ENCODE data around the gene GP1BA.
A peak's percentile ranks its signal among the peaks of the same experiment; 100 is the strongest.
"Not testable (repeated sequence)": the region's sequence is repeated elsewhere in the genome, so short reads cannot be mapped to it uniquely, and the experiment has no call there.

The GP1BA gene

DNA sequence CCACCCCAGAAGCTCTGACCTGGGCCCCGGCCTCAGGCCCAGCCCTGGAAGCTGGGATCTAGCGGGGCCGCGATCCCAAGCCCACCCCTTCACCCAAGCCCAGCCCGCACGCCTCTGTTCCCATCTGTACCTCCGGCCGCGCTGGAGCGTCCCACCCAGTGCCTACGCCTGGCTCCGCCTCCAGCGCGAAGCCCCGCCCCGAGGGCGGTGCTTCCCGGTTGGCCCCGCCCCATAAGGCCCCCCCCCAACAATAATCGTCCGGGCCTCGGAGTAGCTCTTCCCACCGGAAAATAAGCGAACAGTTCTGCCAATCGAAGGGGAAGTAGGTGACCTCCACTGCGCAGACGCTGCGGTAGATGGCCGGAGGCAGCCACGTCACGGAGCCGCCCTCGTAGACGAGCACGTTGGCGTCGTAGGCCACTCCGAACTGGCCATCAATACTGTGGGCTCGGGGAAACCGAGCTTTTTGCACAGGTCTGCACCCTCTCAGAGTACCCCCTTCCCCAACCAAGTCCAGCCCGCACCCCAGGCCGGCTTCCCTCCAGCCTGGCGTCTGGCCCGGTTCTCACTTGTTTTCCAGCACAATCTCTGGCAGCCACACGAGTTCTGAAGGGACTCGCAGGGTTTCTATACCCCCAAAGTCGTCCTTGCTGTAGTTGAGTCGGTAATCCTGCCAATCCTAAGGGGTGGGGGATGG lies 30.3 kb upstream of the GP1BA start:
- DNase-seq: no peak

- DNase-seq: no peak
Measured at GRCh38 chr17:4902540-4902939, 29.5 kb upstream of the GP1BA start.

DNA sequence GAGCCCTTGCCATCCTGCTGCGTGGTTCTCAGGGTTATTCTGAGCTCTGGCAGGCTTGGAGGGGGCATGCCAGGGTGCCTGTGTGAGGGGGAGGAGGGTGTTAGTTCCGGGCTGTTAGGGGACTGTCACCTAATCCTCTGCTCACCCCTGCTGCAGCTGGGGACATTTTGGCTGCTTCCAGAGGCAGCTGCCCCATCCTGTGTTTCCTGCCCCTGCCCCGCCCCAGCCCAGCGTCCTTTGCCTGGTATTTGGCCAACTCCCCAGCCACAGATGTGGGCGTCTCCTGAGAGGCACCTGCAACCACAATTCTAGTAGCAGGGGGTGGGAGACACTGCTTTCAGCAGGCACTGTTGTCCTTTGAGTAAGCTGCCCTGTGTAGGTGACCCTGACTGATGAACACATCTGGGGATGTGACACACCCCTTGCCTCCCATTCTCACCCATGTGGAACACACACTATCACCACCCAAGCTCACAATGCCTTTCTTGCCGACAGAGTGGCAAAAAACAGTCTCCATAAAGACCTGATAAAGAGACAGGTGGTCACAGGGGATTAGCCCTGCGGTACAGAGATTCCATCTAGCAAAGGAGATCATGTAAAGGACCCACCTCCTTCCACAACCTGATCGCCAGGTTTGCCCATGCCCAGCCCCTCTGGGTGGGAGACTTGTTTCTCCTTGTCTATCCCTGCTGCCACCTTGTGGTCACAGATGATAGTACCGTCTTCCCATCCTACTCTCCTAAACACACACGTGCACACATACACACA lies 28.8 kb upstream of the GP1BA start, which contains the start of gene CHRNE:
Gene CHRNE (minus strand): TSS at position 48 of the 768 bp plus-strand sequence. CDS start 35 bp downstream, at position 13.
- DNase-seq: peak; percentile 60

DNA sequence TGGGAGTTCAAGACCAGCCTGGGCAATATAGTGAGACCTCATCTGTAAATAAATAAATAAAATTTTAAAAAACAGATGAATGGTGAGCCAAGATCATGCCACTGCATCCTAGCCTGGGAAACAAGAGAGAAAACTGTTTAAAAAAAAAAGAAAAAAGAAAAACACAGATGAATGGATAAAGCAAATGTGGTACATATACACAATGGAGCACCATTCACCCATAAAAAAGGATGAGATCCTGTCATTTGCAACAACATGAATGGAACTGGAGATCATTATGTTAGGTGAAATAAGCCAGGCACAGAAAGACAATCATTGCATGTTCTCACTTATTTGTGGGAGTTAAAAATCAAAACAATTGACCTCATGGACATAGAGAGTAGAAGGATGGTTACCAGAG lies 25.4 kb upstream of the GP1BA start:
- DNase-seq: not testable (repeated sequence)

DNA sequence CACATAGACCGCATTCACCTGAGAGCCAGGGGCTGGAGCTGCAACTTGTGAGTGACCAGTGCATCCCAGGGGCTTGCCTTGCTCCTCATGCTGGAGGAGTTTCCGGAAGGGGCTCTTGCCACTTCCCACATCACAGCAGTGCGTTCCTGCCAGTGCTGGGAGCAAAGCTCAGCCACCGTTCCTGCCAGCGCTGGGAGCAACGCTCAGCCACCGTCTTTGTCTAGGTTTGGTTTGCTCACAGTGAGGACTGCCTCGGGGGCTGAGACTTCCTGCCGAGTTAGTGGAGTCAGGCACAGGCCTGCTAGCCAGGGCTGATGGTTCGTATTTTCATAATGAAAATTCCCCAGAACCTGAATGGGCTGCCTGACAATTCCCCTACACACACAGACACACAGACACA lies 23.8 kb upstream of the GP1BA start:
- DNase-seq: no peak

DNA sequence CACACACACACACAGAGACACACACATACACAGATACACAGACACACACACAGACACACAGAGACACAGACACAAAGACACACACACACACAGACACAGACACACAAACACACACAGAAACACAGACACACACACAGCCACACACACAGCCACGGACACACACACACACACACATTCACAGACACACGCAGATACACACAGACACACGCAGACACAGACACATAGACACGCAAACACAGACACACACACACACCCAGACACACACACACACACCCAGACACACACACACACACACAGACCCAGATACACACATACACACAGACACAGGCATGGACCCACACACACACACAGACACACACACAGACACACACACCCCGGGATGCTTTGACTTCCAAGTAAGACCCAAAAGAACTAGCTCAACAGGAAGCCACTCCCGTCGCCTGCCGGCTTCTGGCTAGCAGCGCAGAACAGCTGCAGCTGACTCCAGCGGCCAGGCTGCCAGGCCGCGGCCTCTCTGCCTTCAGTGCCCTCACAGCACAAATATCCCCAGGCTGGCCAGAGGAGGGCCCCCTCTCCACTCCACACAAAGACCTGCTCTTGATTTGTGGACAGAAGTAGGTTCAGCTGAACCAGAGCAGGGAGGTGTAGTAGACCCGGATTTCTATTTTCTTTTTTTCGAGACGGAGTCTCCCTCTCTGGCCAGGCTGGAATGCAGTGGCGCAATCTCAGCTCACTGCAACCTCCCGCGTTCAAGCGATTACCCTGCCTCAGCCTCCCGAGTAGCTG lies 23.2 kb upstream of the GP1BA start:
- DNase-seq: peak; percentile 84

DNA sequence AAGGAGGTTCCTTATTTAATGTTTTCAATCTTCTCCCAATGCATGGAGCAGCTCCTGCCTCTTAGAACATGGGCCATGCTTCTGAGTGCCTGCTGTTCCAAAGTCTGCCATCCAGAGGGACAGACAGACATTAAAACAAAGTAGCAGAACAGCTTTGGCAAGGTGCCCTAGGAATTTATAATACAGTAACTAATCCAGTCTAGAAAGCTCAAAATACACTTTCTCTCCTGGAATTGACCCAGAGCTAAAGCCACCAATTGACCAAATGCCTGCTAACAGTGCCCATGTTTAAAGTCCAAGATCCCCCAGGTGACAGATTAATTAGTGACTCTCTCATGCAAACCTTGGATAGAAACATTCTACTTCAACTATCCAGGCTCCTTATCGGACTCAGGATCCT lies 18.1 kb upstream of the GP1BA start:
- DNase-seq: no peak

DNA sequence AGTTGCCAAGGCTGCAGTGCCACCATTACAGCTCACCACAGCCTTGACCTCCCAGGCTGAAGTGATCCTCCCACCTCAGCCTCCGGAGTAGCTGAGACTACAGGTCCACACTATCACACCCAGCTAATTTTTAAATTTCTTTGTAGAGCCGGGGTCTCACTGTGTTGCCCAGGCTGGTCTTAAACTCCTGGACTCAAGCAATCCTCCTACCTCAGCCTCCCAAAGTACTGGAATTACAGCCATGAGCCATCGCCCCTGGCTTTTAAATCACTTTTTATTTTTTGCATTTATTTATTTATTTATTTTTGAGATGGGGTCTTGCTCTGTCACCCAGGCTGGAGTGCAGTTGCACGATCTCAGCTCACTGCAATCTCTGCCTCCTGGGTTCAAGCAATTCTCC lies 17.5 kb upstream of the GP1BA start:
- not testable (repeated sequence) for DNase-seq

DNA sequence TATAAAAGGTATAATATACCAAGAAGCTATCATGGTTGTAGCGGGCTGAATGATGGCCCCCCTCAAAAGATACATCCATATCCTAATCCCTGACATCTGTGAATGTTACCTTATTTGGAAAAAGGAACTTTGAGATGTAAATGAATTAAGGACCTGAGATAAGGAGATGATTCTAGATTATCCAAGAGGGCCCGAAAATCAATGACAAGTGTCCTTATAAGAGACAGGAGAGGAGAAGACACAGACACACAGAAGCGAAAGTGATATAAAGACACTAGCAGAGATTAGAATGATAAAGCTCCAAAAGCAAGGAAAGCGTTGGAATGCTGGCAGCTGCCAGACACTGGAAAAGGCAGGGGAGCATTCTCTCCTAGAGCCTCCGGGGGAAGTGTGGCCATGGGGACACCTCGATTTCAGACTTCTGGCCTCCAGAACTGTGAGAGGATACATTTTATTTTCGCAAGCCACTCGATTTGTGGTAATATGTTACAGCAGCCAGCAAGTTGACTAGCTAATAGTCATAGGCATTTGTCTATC lies 12.5 kb upstream of the GP1BA start:
- no peak for DNase-seq

DNA sequence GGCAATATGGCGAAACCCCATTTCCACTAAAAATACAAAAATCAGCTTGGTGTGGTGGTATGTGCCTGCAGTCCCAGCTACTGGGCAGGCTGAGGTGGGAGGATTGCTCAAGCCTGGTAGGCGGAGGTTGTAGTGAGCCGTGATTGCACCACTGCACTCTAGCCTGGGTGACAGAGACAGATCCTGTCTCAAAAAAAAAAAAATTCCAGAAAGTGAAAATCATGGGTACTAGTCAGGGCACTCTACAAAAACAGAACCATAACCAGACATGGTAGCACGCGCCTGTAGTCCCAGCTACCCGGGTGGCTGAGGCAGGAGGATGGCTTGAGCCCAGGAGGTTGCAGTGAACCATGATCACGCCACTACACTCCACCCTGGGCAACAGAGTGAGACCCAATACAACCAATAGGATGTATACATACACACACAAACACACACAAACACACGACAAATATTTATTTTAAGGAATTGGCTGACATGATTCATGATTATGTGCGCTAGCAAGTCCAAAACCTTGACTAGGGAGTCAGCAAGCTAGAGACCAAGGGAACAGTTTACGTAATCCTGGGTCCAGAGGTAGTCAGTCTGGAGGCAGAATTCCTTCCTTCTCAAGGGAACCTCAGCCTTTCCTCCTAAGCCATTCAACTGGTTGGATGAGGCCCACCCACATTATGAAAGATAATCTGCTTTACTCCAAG lies 11.6 kb upstream of the GP1BA start:
- DNase-seq: no peak

DNA sequence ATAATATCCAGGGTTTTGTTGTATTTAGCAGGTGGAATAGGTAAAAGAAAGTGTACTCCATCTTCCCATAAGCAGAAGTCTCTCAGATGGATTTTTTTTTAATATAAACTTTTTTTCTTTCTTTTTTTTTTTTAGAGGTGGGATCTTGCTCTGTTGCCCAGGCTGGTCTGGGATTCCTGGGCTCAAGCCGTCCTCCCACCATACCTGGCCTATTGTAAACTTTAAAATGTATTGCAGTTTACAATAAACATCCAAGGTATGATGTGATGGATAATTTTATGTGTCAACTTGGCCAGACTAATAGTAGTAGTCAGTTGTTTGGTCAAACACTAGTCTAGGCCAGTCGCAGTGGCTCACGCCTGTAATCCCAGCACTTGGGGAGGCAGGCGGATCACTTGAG lies 10.8 kb upstream of the GP1BA start:
- no peak for DNase-seq

- not testable (repeated sequence) for DNase-seq
Measured at GRCh38 chr17:4926577-4927335, 5.3 kb upstream of the GP1BA start.

DNA sequence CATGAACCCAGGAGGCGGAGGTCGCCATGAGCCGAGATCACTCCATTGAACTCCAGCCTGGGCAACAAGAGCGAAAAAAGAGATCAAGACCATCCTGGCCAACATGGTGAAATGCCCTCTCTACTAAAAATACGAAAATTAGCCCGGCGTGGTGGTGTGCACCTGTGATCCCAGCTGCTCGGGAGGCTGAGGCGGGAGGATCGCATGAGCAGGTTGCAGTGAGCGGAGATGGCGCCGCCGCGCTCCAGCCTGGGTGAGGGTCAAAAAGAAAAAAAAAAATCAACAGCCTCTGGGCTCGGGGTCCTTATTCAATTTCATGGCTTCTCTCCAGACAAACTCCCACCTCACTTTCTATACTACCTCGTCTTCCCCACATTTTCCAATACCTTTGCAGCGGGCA lies 3.2 kb upstream of the GP1BA start:
- DNase-seq: no peak

DNA sequence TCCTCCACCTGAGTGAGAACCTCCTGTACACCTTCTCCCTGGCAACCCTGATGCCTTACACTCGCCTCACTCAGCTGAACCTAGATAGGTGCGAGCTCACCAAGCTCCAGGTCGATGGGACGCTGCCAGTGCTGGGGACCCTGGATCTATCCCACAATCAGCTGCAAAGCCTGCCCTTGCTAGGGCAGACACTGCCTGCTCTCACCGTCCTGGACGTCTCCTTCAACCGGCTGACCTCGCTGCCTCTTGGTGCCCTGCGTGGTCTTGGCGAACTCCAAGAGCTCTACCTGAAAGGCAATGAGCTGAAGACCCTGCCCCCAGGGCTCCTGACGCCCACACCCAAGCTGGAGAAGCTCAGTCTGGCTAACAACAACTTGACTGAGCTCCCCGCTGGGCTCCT lies 679 bp downstream of the GP1BA start:
- DNase-seq: no peak

DNA sequence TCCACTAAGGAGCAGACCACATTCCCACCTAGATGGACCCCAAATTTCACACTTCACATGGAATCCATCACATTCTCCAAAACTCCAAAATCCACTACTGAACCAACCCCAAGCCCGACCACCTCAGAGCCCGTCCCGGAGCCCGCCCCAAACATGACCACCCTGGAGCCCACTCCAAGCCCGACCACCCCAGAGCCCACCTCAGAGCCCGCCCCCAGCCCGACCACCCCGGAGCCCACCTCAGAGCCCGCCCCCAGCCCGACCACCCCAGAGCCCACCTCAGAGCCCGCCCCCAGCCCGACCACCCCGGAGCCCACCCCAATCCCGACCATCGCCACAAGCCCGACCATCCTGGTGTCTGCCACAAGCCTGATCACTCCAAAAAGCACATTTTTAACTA lies 1.6 kb downstream of the GP1BA start:
- no peak for DNase-seq

GRCh38 chr17:4934173-4934979 lies 2.3 kb downstream of the GP1BA start:
- DNase-seq: peak; percentile 31

DNA sequence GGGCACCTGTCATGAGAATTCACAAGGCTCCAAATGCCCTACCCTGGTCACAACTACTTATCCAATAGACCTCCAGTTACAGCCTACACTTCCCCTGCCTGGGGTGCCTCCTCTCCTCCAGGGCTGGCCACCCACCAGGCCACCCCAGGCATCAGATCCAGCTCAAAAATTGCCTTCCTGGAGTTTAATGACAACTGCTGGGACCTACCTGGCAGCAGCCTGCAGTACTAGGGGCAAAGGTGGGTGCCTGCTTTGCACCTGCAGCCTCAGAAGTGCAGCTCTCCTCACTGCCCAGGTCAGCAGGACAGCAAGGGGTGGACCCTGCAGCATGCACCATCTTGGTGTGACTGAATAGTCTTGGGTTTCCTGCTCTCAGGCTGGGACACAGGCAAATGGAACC lies 3.6 kb downstream of the GP1BA start:
- DNase-seq: no peak

DNA sequence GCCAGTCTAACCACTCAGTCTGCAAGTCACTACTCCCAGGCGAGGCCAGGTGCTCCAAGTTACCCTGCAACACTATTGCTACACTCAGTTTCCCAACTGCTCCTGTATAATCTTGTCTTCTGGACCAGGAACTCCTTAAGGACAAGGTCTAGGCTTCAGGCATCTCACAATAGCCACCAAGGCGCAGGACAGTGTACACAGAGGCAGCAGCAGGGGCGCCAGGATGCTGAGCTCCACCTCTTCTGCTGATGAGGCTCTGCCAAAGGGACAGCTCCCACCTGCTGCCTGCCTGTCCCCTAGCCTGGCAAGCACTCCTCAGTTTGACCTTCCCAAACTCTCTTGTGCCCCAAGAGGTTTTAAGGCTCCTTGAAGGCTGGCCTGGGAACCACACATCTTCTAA lies 4.4 kb downstream of the GP1BA start:
- no peak for DNase-seq

- no peak for DNase-seq
Measured at GRCh38 chr17:4937553-4937952, 5.5 kb downstream of the GP1BA start.

- DNase-seq: no peak
Measured at GRCh38 chr17:4938069-4938491, 6.0 kb downstream of the GP1BA start.

All from fibroblast of skin of right quadriceps (primary cell).